SU-DHL-6 (cell line): ENCODE results near the gene FAM24B.

Experiments
- H2AFZ ChIP-seq: fragments of 200-600 bp; sonication (generic); 2 replicates; pipeline ENCODE4 v1.6.1; 2014; ENCODE audit warnings: low read depth, mild to moderate bottlenecking, moderate library complexity, mixed read lengths, antibody characterized with exemption, low read length; ENCODE audit not compliant: severe bottlenecking
- H3F3A ChIP-seq: fragments of 200-600 bp; shearing (Covaris generic); 2 replicates; pipeline ENCODE4 v1.6.0; 2016; ENCODE audit warnings: antibody characterized with exemption, mild to moderate bottlenecking; ENCODE audit not compliant: insufficient read depth
- H3K27ac ChIP-seq: fragments of 200-600 bp; sonication (generic); 2 replicates; pipeline ENCODE4 v1.5.1; 2016; ENCODE audit warnings: low read depth, mild to moderate bottlenecking, low read length, moderate library complexity, mixed read lengths
- H3K27me3 ChIP-seq: fragments of 200-600 bp; sonication (generic), shearing (Covaris generic); 2 replicates; pipeline ENCODE4 v1.6.0; 2014; ENCODE audit warnings: mild to moderate bottlenecking, low read length
- H3K36me3 ChIP-seq: fragments of 200-600 bp; sonication (generic); 2 replicates; pipeline ENCODE4 v1.6.1; 2014; ENCODE audit warnings: mild to moderate bottlenecking, low read length, mixed read lengths
- H3K4me2 ChIP-seq: fragments of 300-600, 200-600 bp; shearing (Covaris generic), sonication (generic); 2 replicates; pipeline ENCODE4 v1.6.0; 2014; ENCODE audit warnings: low read length, low read depth, mild to moderate bottlenecking; ENCODE audit not compliant: poor library complexity, severe bottlenecking
- H3K4me3 ChIP-seq: fragments of 200-600 bp; sonication (generic); 2 replicates; pipeline ENCODE4 v1.5.1; 2014; ENCODE audit warnings: antibody characterized with exemption, low read length, mild to moderate bottlenecking, mixed read lengths; ENCODE audit not compliant: insufficient read depth, poor library complexity, severe bottlenecking
- H3K79me2 ChIP-seq: fragments of 200-600 bp; sonication (generic); 2 replicates; pipeline ENCODE4 v1.6.1; 2014; ENCODE audit warnings: mild to moderate bottlenecking, low read length, moderate library complexity; ENCODE audit not compliant: insufficient read depth
- H3K9ac ChIP-seq: fragments of 200-600 bp; sonication (generic); 2 replicates; pipeline ENCODE4 v1.7.0; 2014; ENCODE audit warnings: mild to moderate bottlenecking, low read length
- H3K9me2 ChIP-seq: fragments of 200-600 bp; sonication (generic); replicated peaks from 2 replicates; pipeline ENCODE4 v1.6.1; 2014; ENCODE audit warnings: low read length; ENCODE audit not compliant: insufficient read depth
- H3K9me3 ChIP-seq: fragments of 200-600 bp; sonication (generic); 2 replicates; pipeline ENCODE4 v1.6.1; 2014; ENCODE audit warnings: low read length, mixed read lengths; ENCODE audit not compliant: insufficient read depth
- H4K20me1 ChIP-seq: fragments of 200-600 bp; sonication (generic); 2 replicates; pipeline ENCODE4 v1.6.1; 2014; ENCODE audit warnings: low read depth, mild to moderate bottlenecking, antibody characterized with exemption, low read length, moderate library complexity, mixed read lengths
- EZH2phosphoT487 ChIP-seq: fragments of 200-600 bp; sonication (generic), shearing (Covaris generic); conservative IDR thresholded peaks from 2 replicates; pipeline ENCODE4 v1.6.1; 2018; ENCODE audit warnings: mild to moderate bottlenecking, antibody characterized with exemption, low read length, moderate library complexity, mixed read lengths
- TF ChIP-seq, protein P1 (sequence below): fragments of 200-600 bp; sonication (generic); IDR thresholded peaks from one replicate; pipeline ENCODE4 v1.5.1; 2017; ENCODE audit warnings: antibody characterized with exemption, mild to moderate bottlenecking, low read length, moderate library complexity; ENCODE audit not compliant: insufficient read depth, poor library complexity, severe bottlenecking

Gene FAM24B

DNA sequence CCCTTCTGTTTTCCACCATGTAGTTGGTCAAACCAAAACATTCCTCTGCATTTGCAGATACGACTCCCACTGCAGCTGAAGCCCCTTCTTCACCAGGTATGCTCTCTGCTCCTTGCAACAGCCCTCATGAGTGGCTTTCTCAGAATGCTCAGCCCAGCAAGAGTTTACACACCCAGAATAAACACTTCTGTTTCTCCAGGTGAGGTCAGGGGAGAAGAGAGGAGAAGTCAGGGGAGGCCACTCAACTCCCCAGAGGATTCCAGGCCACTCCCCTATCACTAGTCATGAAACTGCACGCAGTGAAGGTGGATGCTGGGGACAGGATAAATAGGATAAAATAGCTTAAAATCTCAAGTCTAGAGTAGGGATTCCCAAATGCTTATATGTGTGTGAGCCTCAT lies 64.9 kb downstream of the FAM24B start:
- H3K27me3 ChIP-seq, result no peaks in the 10 kb centered on the region
- no peaks in the 10 kb centered on the region for H3K36me3 ChIP-seq
- H3K9me3 ChIP-seq, result no peaks in the 10 kb centered on the region
- no peak overlapping the region for H3K4me2 ChIP-seq
- no peak overlapping the region for H3K27ac ChIP-seq
- H4K20me1 ChIP-seq, result no peaks in the 10 kb centered on the region
- no peaks in the 10 kb centered on the region for H3F3A ChIP-seq
- H3K9ac ChIP-seq, result no peak overlapping the region
- H3K79me2 ChIP-seq, result no peaks in the 10 kb centered on the region
- no peak for TF ChIP-seq EZH2phosphoT487
- TF ChIP-seq, protein P1, sequence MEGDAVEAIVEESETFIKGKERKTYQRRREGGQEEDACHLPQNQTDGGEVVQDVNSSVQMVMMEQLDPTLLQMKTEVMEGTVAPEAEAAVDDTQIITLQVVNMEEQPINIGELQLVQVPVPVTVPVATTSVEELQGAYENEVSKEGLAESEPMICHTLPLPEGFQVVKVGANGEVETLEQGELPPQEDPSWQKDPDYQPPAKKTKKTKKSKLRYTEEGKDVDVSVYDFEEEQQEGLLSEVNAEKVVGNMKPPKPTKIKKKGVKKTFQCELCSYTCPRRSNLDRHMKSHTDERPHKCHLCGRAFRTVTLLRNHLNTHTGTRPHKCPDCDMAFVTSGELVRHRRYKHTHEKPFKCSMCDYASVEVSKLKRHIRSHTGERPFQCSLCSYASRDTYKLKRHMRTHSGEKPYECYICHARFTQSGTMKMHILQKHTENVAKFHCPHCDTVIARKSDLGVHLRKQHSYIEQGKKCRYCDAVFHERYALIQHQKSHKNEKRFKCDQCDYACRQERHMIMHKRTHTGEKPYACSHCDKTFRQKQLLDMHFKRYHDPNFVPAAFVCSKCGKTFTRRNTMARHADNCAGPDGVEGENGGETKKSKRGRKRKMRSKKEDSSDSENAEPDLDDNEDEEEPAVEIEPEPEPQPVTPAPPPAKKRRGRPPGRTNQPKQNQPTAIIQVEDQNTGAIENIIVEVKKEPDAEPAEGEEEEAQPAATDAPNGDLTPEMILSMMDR, result no peak
- H3K4me3 ChIP-seq, result no peak overlapping the region
- H2AFZ ChIP-seq, result no peak overlapping the region
- no peaks in the 10 kb centered on the region for H3K9me2 ChIP-seq

DNA sequence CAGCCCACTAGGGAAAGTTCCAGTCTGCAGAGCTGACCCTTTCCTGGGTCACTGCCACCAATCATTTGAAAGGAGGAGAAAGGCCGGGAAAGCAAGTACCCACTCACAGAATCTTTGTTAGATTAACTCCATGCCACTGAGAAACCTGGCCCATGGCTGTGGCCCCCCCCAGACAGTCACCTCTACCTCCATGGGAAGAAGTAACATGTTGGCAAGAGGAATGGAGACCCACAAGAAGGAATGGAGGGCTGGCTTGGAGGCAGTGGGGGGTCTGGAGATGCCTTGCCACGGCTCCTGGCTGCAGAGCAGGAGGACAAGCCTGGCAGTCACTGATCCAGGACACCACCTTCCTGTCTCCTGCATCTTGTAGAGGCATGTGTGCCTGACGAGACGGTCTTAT lies 66.6 kb downstream of the FAM24B start:
- Histone ChIP-seq H3K4me2 (no peak overlapping the region), H3K4me3 (no peak overlapping the region), H3K79me2 (no peaks in the 10 kb centered on the region), H3K36me3 (no peaks in the 10 kb centered on the region), H3K9ac (no peak overlapping the region), H3K27me3 (no peaks in the 10 kb centered on the region), H2AFZ (no peak overlapping the region), H4K20me1 (no peaks in the 10 kb centered on the region), H3K27ac (no peak overlapping the region), H3F3A (no peaks in the 10 kb centered on the region), H3K9me2 (no peaks in the 10 kb centered on the region), H3K9me3 (no peaks in the 10 kb centered on the region)
- no peak for TF ChIP-seq EZH2phosphoT487
- TF ChIP-seq, protein P1, result no peak

DNA sequence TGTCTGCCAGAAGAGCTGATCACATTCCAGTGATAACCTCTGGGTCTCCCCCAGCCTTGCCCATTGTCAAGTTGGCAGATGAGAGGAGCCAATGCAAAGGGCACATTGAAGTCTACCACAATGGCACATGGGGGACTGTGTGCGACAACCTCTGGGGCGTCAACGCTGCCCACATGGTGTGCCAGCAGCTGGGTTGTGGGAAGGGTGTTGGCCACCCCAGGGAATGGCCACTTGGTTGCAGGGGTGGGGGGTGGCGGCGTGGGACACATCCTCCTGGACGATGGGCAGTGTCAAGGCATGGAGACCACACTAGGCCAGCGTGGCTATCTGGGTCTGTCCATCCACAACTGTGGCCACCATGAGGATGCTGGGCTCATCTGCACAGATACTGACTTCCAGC lies 77.1 kb downstream of the FAM24B start:
- Histone ChIP-seq H3K4me3 (no peak overlapping the region), H3K9me3 (no peaks in the 10 kb centered on the region), H3K27ac (no peak overlapping the region), H3K9me2 (no peaks in the 10 kb centered on the region), H3K27me3 (no peaks in the 10 kb centered on the region), H3F3A (no peaks in the 10 kb centered on the region), H3K79me2 (no peaks in the 10 kb centered on the region), H3K4me2 (no peak overlapping the region), H4K20me1 (no peaks in the 10 kb centered on the region), H2AFZ (no peak overlapping the region), H3K9ac (no peak overlapping the region), H3K36me3 (no peaks in the 10 kb centered on the region)
- TF ChIP-seq, protein P1, result no peak
- no peak for TF ChIP-seq EZH2phosphoT487
